Neural progenitor cell (in vitro differentiated cells): ENCODE measurements around the gene CHD6. TPM values are rescaled to one million over a fixed set of nuclear protein-coding genes. Genes with fewer than 3 reads are reported as not detected.

Experiments used
- DNase-seq: peaks from one replicate; pipeline ENCODE4 v3.0.0-alpha.2; 2016; ENCODE audit warnings: low spot score
- H2AFZ ChIP-seq: fragments of 200-600 bp; sonication (generic); replicated peaks from 2 replicates; pipeline ENCODE4 v1.6.1; 2016; ENCODE audit warnings: antibody characterized with exemption
- H3F3A ChIP-seq: fragments of 200-600 bp; sonication (generic); 2 replicates; pipeline ENCODE4 v1.6.1; 2016; ENCODE audit warnings: antibody characterized with exemption, low read depth
- H3K27ac ChIP-seq: fragments of 200-600 bp; sonication (generic); 2 replicates; pipeline ENCODE4 v1.5.1; 2016; ENCODE audit warnings: mild to moderate bottlenecking
- H3K27me3 ChIP-seq: fragments of 200-600 bp; sonication (generic); 2 replicates; pipeline ENCODE4 v1.6.1; 2016; ENCODE audit warnings: mild to moderate bottlenecking, moderate library complexity
- H3K36me3 ChIP-seq: fragments of 200-600 bp; sonication (generic); 2 replicates; pipeline ENCODE4 v1.5.1; 2016
- H3K4me1 ChIP-seq: fragments of 200-600 bp; sonication (generic); 2 replicates; pipeline ENCODE4 v1.6.1; 2016; ENCODE audit warnings: mixed run types
- H3K4me2 ChIP-seq: fragments of 200-600 bp; sonication (generic); 2 replicates; pipeline ENCODE4 v1.6.1; 2016
- H3K4me3 ChIP-seq: fragments of 200-600 bp; sonication (generic); 2 replicates; pipeline ENCODE4 v1.5.1; 2016
- H3K79me2 ChIP-seq: fragments of 200-600 bp; sonication (generic); 2 replicates; pipeline ENCODE4 v1.6.1; 2016; ENCODE audit warnings: low read depth
- H3K9ac ChIP-seq: fragments of 200-600 bp; sonication (generic); 2 replicates; pipeline ENCODE4 v1.6.1; 2016
- H3K9me3 ChIP-seq: fragments of 200-600 bp; sonication (generic); 2 replicates; pipeline ENCODE4 v1.5.1; 2016; ENCODE audit warnings: low read depth
- H4K20me1 ChIP-seq: fragments of 200-600 bp; sonication (generic); 2 replicates; pipeline ENCODE4 v1.6.1; 2016; ENCODE audit warnings: low read depth
- H3K27ac Mint-ChIP-seq: 3 replicates; pipeline ENCODE4 v1.8.0; 2021; ENCODE audit warnings: mixed read lengths
- H3K27me3 Mint-ChIP-seq: 2 replicates; pipeline ENCODE4 v1.8.0; 2022; ENCODE audit warnings: low read depth, mild to moderate bottlenecking, inconsistent platforms, moderate library complexity, mixed read lengths; ENCODE audit not compliant: insufficient read depth
- H3K36me3 Mint-ChIP-seq: 3 replicates; pipeline ENCODE4 v1.8.0; 2021; ENCODE audit warnings: mixed read lengths
- H3K4me1 Mint-ChIP-seq: 3 replicates; pipeline ENCODE4 v1.8.0; 2021; ENCODE audit warnings: mixed read lengths
- H3K4me3 Mint-ChIP-seq: 3 replicates; pipeline ENCODE4 v1.8.0; 2021; ENCODE audit warnings: mild to moderate bottlenecking, moderate library complexity, mixed read lengths
- H3K9me3 Mint-ChIP-seq: 3 replicates; pipeline ENCODE4 v1.8.0; 2020; ENCODE audit warnings: mixed read lengths
- CTCF ChIP-seq: fragments of 200-600 bp; sonication (generic); IDR thresholded peaks from 2 replicates; pipeline ENCODE4 v1.5.1; 2017; ENCODE audit warnings: antibody characterized with exemption, mild to moderate bottlenecking
- EZH2 ChIP-seq: fragments of 200-600 bp; sonication (generic); IDR thresholded peaks from 2 replicates; pipeline ENCODE4 v1.6.1; 2017; ENCODE audit warnings: antibody characterized with exemption, mild to moderate bottlenecking, moderate library complexity
- EZH2phosphoT487 ChIP-seq: fragments of 200-600 bp; sonication (generic); IDR thresholded peaks from 2 replicates; pipeline ENCODE4 v1.6.1; 2017; ENCODE audit warnings: antibody characterized with exemption
- total RNA-seq: library from RNA; depleted of rRNA; stranded (reverse); fragments of >200 nt; gene quantifications from 2 replicates; pipeline ENCODE4 v1.2.3, GENCODE V29; 2015; ENCODE audit warnings: low replicate concordance

Gene CHD6
- total RNA-seq, 1 donor from 2014 or later, result 76.1 TPM

GRCh38 chr20:41510847-41511450 lies 107.2 kb downstream of the CHD6 start:
- Histone ChIP-seq H2AFZ (no peak overlapping the region), H3K4me2 (no peak overlapping the region), H3F3A (no peaks in the 10 kb centered on the region), H3K4me3 (no peak overlapping the region), H4K20me1 (peaks cover 48% of the 10 kb centered on the region), H3K9ac (no peak overlapping the region), H3K4me1 (no peaks in the 10 kb centered on the region), H3K36me3 (no peaks in the 10 kb centered on the region), H3K27ac (no peak overlapping the region), H3K27me3 (no peaks in the 10 kb centered on the region), H3K9me3 (no peaks in the 10 kb centered on the region), H3K79me2 (peaks cover 26% of the 10 kb centered on the region)
- H3K4me1 Mint-ChIP-seq, result peaks cover 11% of the 10 kb centered on the region
- H3K4me3 Mint-ChIP-seq, result no peak overlapping the region
- H3K9me3 Mint-ChIP-seq, result peaks cover 3% of the 10 kb centered on the region
- no peak for TF ChIP-seq EZH2phosphoT487
- no peak for TF ChIP-seq EZH2
- no peak for TF ChIP-seq CTCF
- H3K27me3 Mint-ChIP-seq, result peaks cover 2% of the 10 kb centered on the region
- H3K27ac Mint-ChIP-seq, result no peak overlapping the region
- peaks cover 40% of the 10 kb centered on the region for H3K36me3 Mint-ChIP-seq
- no peak for DNase-seq

GRCh38 chr20:41510224-41510623 lies 108.0 kb downstream of the CHD6 start:
- Histone ChIP-seq H3K4me1 (no peaks in the 10 kb centered on the region), H3K4me3 (no peak overlapping the region), H3K36me3 (no peaks in the 10 kb centered on the region), H3K27me3 (no peaks in the 10 kb centered on the region), H3K9me3 (no peaks in the 10 kb centered on the region), H3K9ac (no peak overlapping the region), H3K79me2 (peaks cover 21% of the 10 kb centered on the region), H2AFZ (no peak overlapping the region), H3K27ac (no peak overlapping the region), H4K20me1 (peaks cover 41% of the 10 kb centered on the region), H3K4me2 (no peak overlapping the region), H3F3A (no peaks in the 10 kb centered on the region)
- TF ChIP-seq EZH2phosphoT487, result no peak
- no peak for TF ChIP-seq CTCF
- no peak for TF ChIP-seq EZH2
- Mint-ChIP-seq H3K27ac (no peak overlapping the region), H3K9me3 (peaks cover 9% of the 10 kb centered on the region), H3K4me3 (no peak overlapping the region), H3K36me3 (peaks cover 42% of the 10 kb centered on the region), H3K27me3 (peaks cover 2% of the 10 kb centered on the region), H3K4me1 (peaks cover 11% of the 10 kb centered on the region)
- DNase-seq, result no peak

GRCh38 chr20:41509316-41510200 lies 108.6 kb downstream of the CHD6 start:
- Histone ChIP-seq H3K79me2 (peaks cover 21% of the 10 kb centered on the region), H3K27me3 (no peaks in the 10 kb centered on the region), H3K27ac (no peak overlapping the region), H3K4me1 (no peaks in the 10 kb centered on the region), H3K36me3 (no peaks in the 10 kb centered on the region), H2AFZ (no peak overlapping the region), H3F3A (no peaks in the 10 kb centered on the region), H4K20me1 (peaks cover 37% of the 10 kb centered on the region), H3K9ac (no peak overlapping the region), H3K4me3 (no peak overlapping the region), H3K4me2 (no peak overlapping the region), H3K9me3 (no peaks in the 10 kb centered on the region)
- Mint-ChIP-seq H3K9me3 (peaks cover 15% of the 10 kb centered on the region), H3K4me1 (peaks cover 11% of the 10 kb centered on the region), H3K27ac (no peak overlapping the region), H3K36me3 (peaks cover 44% of the 10 kb centered on the region), H3K27me3 (peaks cover 2% of the 10 kb centered on the region), H3K4me3 (no peak overlapping the region)
- no peak for TF ChIP-seq EZH2phosphoT487
- TF ChIP-seq EZH2, result no peak
- no peak for TF ChIP-seq CTCF
- DNase-seq, result no peak
